Tibial nerve (tissue), 4 donors: ENCODE results near the gene SIPA1L3. TPM values are rescaled to one million over a fixed set of nuclear protein-coding genes. Genes with fewer than 3 reads are reported as not detected.
A peak's percentile ranks its signal among the peaks of the same experiment; 100 is the strongest.

Source experiments
- DNase-seq, 2 donors: peaks; one replicate each; pipeline ENCODE4 v3.0.0-alpha.2; 2019; ENCODE audit warnings: low spot score in 2 of 2
- H3K27ac ChIP-seq, 4 donors: fragments of 200-600 bp; sonication (generic) in 3 of 4; one replicate each; pipeline ENCODE4 v1.5.1; 2017 to 2019; ENCODE audit warnings: mild to moderate bottlenecking in 1 of 4
- H3K27me3 ChIP-seq, 2 donors: fragments of 200-600 bp; sonication (generic) in 1 of 2; one replicate each; pipeline versions ENCODE4 v1.5.1 to v1.6.0; 2017 to 2019
- H3K36me3 ChIP-seq, 3 donors: fragments of 200-600 bp; sonication (generic); one replicate each; pipeline ENCODE4 v1.5.1; 2018 to 2019
- H3K4me1 ChIP-seq, 4 donors: fragments of 200-600 bp; sonication (generic) in 3 of 4; one replicate each; pipeline ENCODE4 v1.5.1; 2017 to 2019
- H3K4me3 ChIP-seq, 4 donors: fragments of 200-600 bp; sonication (generic) in 3 of 4; one replicate each; pipeline ENCODE4 v1.5.1; 2017 to 2019; ENCODE audit warnings: mild to moderate bottlenecking in 1 of 4, moderate library complexity in 1 of 4
- H3K9me3 ChIP-seq, 4 donors: fragments of 200-600 bp; sonication (generic) in 3 of 4; one replicate each; pipeline ENCODE4 v1.5.1; 2017 to 2019
- CTCF ChIP-seq, 5 experiments: fragments of 200-600 bp in 3 of 5; fragments of 450-650 bp in 2 of 5; sonication (generic) in 3 of 5; IDR thresholded peaks; one replicate each; pipeline ENCODE4 v1.5.1; 2016 to 2019; ENCODE audit warnings: antibody characterized with exemption in 5 of 5, mild to moderate bottlenecking in 3 of 5, moderate library complexity in 2 of 5
- EP300 ChIP-seq, 2 donors: sonication (generic); formaldehyde crosslinking; IDR thresholded peaks; one replicate each; pipeline ENCODE4 v1.6.1; 2017; ENCODE audit warnings: antibody characterized with exemption in 2 of 2, mild to moderate bottlenecking in 1 of 2
- POLR2A ChIP-seq, 2 donors: fragments of 450-650 bp; IDR thresholded peaks; one replicate each; pipeline ENCODE4 v1.6.1; 2017; ENCODE audit warnings: antibody characterized with exemption in 2 of 2, mild to moderate bottlenecking in 2 of 2, moderate library complexity in 2 of 2
- WGBS, 2 donors: methylation state at CpG; one replicate each; pipeline ENCODE4 v1.1.5; 2018; 5-methylcytosine and 5-hydroxymethylcytosine counted together
- total RNA-seq, 4 donors: library from RNA; depleted of rRNA; stranded (reverse); fragments of >200 nt; gene quantifications; one replicate each; pipeline ENCODE4 v1.1.0, GENCODE V29; 2016

SIPA1L3 gene
- total RNA-seq, 4 donors from 2014 or later: 8.3 to 43.9 (median 17.0) TPM

GRCh38 chr19:37928527-37929286, 21.7 kb downstream of the SIPA1L3 start:
- Histone ChIP-seq H3K4me1 (peaks cover 0 to 31% (median 14%) of the 10 kb centered on the region in 4 donors), H3K4me3 (no peak overlapping the region), H3K9me3 (no peaks in the 10 kb centered on the region), H3K27me3 (no peaks in the 10 kb centered on the region), H3K27ac (peak overlapping the region in 1 of 4 donors; percentile 50), H3K36me3 (no peaks in the 10 kb centered on the region)
- no peak for DNase-seq
- WGBS, 2 donors: 52 to 56% methylated on average over 5 of the region's 5 CpGs
- TF ChIP-seq POLR2A (IDR thresholded peaks at IDR 0.05): no peak
- no peak for TF ChIP-seq EP300 (IDR thresholded peaks at IDR 0.05)
- no peak for TF ChIP-seq CTCF (IDR thresholded peaks at IDR 0.05)

GRCh38 chr19:37929355-37929923, 22.4 kb downstream of the SIPA1L3 start:
- Histone ChIP-seq H3K27ac (peak overlapping the region in 1 of 4 donors; percentile 50), H3K4me3 (no peak overlapping the region), H3K9me3 (peaks cover 0 to under 1% (median 0%) of the 10 kb centered on the region in 4 donors), H3K36me3 (no peaks in the 10 kb centered on the region), H3K4me1 (peaks cover 0 to 38% (median 15%) of the 10 kb centered on the region in 4 donors), H3K27me3 (no peaks in the 10 kb centered on the region)
- DNase-seq: no peak
- 78 to 82% methylated on average over 4 of the region's 4 CpGs for WGBS, 2 donors
- no peak for TF ChIP-seq CTCF (IDR thresholded peaks at IDR 0.05)
- TF ChIP-seq POLR2A (IDR thresholded peaks at IDR 0.05): no peak
- TF ChIP-seq EP300 (IDR thresholded peaks at IDR 0.05): no peak

- 85 to 90% methylated on average over 5 of the region's 5 CpGs for WGBS, 2 donors
- H3K4me3 ChIP-seq: no peak overlapping the region
- no peak for TF ChIP-seq EP300 (IDR thresholded peaks at IDR 0.05)
- no peak for TF ChIP-seq POLR2A (IDR thresholded peaks at IDR 0.05)
- no peak for TF ChIP-seq CTCF (IDR thresholded peaks at IDR 0.05)
- no peaks in the 10 kb centered on the region for H3K27me3 ChIP-seq
- H3K9me3 ChIP-seq: peaks cover 0 to 11% (median 1%) of the 10 kb centered on the region in 4 donors
- H3K27ac ChIP-seq: no peak overlapping the region
- DNase-seq: no peak
- peaks cover 0 to 38% (median 15%) of the 10 kb centered on the region in 4 donors for H3K4me1 ChIP-seq
- peaks cover 0 to 3% (median 0%) of the 10 kb centered on the region in 3 donors for H3K36me3 ChIP-seq
Measured at GRCh38 chr19:37930416-37930815, 23.4 kb downstream of the SIPA1L3 start.

GRCh38 chr19:37931881-37932655, 25.1 kb downstream of the SIPA1L3 start:
- WGBS, 2 donors: 28 to 41% methylated on average over 25 to 30 of the region's 30 CpGs
- no peak for DNase-seq
- no peaks in the 10 kb centered on the region for H3K27me3 ChIP-seq
- H3K27ac ChIP-seq: peak overlapping the region in 2 of 4 donors; percentile 5 to 24
- peak overlapping the region in 2 of 4 donors; percentile 12 to 21 for H3K4me3 ChIP-seq
- H3K36me3 ChIP-seq: peaks cover 0 to 13% (median 0%) of the 10 kb centered on the region in 3 donors
- no peak for TF ChIP-seq EP300 (IDR thresholded peaks at IDR 0.05)
- TF ChIP-seq POLR2A (IDR thresholded peaks at IDR 0.05): no peak
- TF ChIP-seq CTCF (IDR thresholded peaks at IDR 0.05): no peak
- H3K4me1 ChIP-seq: peaks cover 0 to 38% (median 15%) of the 10 kb centered on the region in 4 donors
- H3K9me3 ChIP-seq: peaks cover 0 to 19% (median 2%) of the 10 kb centered on the region in 4 donors
